Measurements from ENCODE around the gene WDR43.

DNA sequence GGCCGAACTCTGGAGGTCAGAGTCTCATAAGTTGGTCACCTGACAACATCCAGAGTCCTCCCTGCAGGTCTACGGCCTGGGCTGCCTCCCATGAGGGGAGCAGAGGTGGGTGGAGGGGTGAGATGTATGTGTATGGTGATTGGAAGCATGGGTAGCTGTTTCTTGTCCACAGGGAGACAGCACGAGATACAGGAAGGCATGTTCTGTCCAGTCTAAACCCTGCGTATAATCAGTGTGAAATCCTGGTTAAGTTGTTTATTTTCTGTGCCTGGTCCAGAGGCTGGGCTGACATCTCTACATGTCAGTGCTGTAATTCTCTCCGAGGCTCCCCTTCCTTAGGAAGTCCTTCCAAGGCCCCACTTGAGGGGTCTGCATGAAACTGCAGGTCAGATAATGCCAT is 95.5 kb downstream of the WDR43 start:
- TF ChIP-seq, protein P1, sequence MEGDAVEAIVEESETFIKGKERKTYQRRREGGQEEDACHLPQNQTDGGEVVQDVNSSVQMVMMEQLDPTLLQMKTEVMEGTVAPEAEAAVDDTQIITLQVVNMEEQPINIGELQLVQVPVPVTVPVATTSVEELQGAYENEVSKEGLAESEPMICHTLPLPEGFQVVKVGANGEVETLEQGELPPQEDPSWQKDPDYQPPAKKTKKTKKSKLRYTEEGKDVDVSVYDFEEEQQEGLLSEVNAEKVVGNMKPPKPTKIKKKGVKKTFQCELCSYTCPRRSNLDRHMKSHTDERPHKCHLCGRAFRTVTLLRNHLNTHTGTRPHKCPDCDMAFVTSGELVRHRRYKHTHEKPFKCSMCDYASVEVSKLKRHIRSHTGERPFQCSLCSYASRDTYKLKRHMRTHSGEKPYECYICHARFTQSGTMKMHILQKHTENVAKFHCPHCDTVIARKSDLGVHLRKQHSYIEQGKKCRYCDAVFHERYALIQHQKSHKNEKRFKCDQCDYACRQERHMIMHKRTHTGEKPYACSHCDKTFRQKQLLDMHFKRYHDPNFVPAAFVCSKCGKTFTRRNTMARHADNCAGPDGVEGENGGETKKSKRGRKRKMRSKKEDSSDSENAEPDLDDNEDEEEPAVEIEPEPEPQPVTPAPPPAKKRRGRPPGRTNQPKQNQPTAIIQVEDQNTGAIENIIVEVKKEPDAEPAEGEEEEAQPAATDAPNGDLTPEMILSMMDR (IDR thresholded peaks at IDR 0.05; ENCODE audit: low read depth, low read length): no peak
- no peak for TF ChIP-seq POLR2A (IDR thresholded peaks at IDR 0.05; ENCODE audit: extremely low read depth, insufficient read length)

All from NB4 (cell line).